SHP77 treated with DMSO at 0.1 percent for 48 hours (cell line): Measurements from ENCODE around the gene GNB5.

Experiments
- DNase-seq: peaks from one replicate; lab custom pipeline; 2025; lab: John Stamatoyannopoulos, UW

Gene GNB5

DNA sequence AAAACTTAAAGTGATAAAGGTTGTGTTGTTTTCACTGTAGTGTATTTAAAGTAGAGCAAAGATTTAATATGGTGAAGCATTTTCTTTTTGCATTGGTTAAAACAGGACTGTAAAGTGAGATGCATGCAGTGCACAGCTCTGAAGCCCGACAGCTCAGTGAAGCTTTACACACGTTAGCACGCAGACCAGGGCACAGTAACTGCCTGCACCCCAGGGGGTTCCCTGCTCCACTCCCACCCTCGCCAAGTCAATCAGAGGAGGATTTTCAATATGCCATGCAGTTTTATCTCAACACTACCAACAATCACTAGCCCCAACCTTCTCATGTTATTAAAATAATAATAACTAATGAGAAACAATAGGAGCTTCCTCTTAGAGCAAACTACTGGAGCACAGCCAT is 50.5 kb downstream of the GNB5 start:
- no peak for DNase-seq

DNA sequence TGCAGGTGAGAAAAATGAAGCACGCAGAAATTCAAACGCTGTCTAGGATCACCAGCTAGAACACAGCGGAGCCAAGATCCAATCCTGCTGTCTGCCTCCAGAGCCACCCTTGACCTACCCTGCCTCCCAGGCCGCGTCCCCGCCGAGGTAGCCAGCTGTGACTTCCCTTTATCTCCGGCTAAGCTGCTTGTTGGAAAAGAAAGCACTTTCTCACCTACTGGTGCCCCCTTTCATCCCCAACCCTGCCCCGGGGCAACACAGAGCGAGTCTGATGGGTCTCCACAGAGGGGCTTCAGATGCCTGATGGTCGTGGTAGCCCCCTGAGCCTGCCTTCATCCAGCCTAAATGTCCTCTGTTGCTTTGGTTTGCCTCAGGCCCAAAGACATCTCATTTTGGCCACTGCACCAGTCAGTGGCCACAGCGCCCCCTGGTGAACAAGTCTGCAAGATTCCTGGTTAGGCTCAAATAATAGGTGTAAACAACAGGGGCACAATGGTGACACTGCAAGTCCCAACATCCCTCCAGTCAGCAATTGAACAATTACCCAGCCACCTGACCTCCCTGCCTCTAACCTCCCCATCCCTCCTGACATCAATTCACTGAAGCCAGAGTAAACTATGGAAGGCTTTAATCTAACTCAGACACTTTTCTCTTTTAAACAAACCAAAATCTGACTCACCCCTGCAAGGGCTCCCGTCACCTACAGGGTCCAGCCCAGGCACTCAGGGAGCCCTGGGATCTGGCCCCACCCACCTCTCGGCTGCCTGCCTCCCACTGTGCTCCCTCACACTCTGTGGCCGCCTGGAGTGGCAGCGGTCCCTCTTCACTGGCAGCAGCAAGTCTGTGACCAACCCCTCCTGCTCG is 51.4 kb downstream of the GNB5 start:
- DNase-seq = peak; percentile 5

DNA sequence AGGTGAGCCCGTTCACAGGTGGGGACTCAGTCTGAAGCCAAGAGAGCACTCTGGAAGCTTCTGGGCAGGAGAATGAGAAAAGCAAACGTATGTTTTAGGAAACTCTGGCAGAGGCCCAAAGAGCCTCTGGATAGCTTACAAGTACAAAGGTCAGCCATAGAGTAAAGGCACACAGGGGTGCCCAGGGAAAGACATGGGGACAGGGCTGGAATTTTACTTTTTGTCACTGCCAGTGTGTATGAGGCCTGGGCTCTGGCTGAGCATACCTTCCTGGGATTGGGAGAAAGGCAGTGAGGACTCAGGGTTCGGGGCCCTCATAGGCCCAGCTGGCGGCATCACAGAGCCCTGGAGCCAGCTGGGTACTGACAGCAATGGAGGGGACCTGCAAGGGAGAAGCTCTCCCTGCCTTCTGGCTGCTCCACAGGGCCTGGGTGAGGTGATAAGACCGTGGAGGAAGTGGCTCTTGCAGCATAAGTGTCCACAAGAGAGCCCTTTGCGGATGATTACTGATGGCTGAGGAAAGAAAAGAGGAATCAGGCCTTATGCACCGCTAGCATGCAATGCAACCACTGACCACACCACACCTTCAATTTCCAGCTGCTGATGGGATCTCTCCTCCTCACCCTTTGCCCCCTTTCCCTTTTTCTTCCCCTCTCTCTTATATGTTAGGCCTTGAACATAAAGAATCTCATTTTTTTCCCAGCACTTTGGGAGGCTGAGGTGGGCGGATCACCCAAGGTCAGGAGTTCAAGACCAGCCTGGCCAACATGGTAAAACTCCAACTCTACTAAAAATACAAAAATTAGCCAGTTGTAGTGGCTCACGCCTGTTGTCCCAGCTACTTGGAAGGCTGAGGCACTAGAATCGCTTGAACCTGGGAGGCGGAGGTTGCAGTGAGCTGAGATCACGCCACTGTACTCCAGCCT is 53.5 kb downstream of the GNB5 start:
- DNase-seq = no peak

DNA sequence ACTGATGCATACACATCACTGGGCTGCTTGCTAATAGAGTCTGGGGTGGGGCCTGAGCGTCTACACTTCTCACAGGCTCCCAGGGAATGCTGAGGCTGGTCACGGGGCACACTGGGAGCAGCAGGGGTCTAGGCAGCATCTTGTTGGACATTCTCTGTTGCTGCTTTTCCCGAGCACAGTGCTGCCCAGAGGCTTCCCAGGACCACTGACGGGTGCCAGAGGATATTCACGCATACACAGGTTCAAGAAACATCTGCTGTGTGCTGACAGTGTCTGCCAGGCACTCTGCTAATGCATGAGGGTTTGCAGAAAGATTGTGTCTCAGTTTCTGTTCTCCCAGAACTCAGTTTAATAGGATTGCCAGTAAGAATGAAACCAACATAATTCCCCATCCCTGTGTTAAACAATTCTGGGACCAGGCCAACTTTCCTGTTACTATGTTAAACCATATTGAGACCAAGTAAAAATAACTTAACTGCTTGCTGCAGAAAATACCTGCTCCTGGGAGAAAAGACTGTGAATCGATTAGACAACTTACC is 54.7 kb downstream of the GNB5 start:
- DNase-seq = no peak

DNA sequence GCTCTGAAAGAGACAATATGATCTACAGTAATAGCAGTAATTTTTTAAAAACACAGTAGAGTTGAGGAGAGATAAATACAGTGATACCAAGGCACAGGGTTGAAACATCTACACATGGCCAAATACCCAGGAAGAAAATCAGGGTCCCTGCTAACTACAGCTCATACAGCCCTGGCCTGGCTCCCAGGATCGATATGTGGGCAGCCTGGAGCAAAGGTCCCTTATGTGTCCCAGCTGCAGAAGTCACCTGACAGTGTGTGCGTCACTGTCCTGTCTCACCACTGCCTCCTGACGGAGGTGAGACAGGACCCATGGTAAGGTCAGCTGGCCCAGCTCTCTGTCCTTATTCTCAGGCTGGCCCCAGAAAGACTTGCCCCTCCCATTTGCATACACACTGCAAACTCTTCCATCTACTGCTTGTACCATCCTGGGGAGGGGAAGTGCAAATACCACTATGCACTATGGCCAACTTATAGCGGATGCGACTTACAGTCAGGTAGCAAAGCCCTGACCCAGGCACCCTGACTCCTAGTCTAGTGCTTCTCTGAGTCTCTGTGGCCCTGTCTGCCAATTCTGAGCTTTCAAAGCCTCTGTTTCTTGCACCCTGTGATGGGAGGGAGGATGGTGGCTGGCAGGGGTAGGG is 56.6 kb downstream of the GNB5 start:
- no peak for DNase-seq

DNA sequence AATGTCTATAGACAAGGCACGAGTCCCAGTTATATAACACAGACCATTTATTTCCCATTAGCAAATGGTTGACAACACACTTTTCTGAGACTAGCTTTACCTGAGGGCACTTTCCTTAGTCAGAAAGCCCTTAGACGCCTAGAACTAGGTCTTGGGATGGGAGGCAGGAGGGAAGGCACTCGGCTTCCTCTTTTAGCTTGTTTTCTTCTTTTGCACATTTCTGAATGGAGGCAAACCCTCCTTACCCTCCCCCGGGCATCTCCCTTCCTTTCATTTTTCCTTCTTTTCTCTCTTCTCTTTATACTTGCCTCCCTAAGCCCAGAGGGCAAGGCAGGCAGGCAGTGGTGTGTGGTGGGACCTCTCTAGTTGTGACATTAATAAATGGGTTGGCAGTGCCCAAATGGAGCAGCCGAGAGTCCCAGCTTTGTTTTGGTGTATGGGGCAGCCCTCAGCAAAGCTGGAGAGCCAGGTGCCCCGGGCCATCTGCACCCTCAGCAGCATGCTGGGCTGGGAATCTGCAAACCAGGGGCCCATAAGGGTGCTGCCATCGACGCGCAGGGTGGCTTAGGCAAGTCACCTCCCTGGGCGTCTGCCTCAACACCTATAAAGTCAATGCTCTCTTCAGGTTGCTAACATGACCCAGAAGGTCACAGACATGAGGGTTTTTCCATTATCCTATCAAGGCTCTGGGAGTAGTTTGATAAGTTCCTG is 57.5 kb downstream of the GNB5 start:
- no peak for DNase-seq

DNA sequence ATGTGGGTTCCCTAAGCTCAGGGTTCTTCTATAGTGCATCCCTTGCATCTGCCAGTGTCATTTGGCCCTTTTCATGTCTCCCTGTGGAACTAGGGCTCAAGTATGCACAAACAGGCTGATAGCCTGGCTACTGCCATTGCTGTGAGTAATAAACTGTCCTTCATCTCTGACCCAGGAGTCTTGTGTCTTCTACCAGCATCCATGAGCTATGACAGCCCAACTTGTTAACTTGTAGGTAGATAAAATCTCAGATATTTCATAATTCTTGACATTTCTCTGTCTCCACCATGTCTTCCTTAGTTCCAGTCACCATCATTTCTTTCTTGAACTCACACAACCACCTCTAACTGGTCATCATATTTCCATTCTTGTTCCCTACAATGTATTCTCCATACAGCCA is 59.1 kb downstream of the GNB5 start:
- DNase-seq = no peak

DNA sequence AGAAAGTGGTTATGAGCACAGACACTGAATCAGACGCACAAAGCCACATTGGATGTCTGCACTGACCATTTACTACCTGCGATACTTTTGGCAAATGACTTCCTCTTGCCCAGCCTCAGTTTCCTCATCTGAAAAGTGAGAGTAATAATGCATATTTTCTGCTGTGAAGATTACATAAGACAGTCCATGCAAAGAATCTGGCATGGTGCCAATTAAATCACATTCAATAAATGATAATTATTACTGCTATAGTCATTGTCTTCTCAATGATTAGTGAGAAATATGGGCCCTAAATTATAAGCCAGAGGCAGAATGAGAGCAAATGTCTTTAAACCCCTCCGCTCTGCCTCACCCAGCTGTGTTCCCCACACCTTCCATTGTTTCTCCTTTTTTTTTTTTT is 62.6 kb downstream of the GNB5 start:
- no peak for DNase-seq

DNA sequence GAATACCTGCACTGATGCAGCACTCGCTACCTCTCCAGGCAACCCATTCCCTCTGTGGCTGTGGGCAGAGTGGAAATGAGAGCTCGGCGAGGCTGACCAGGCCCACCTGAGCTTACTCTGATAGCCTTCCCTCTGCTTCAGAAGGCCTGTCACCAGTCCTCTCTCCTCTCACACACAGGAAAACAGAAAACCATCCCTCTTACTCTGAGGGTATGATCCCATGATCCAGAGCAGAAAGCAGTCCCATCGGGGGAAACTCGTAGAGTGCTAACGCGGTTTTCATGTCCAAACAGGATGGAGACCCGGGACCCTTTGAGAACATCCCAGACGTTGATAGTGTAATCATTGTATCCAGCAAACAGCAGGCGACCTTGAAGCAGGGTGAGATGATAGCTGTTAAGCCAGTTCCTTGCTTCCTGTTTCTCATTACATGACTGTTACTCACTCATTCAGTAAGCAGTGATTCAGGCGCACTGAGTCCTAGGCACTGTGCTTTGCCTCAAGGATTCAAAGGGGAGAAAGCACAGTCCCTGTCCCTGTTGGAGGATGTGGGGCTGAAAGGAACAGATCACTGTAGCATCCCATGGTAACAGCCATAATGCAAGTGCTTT is 66.8 kb downstream of the GNB5 start:
- DNase-seq = no peak

DNA sequence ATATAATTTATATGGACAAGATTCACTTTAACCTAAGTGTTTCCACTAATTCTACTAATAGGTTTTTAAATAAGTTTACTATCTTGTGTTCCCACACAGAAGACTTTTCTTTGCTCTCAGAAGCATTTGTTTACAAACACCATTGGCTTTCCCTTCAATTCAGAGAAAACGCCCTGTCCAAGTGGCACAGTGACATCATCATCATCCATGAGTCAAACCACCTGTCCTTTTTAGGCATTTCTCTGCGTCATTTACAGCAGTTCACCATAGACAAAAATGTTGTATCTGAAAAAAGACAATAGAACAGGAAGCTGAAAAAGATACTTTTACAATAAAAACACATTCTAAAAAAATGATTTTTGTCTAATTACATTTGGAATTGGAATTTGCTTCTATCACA is 69.3 kb downstream of the GNB5 start:
- no peak for DNase-seq

DNA sequence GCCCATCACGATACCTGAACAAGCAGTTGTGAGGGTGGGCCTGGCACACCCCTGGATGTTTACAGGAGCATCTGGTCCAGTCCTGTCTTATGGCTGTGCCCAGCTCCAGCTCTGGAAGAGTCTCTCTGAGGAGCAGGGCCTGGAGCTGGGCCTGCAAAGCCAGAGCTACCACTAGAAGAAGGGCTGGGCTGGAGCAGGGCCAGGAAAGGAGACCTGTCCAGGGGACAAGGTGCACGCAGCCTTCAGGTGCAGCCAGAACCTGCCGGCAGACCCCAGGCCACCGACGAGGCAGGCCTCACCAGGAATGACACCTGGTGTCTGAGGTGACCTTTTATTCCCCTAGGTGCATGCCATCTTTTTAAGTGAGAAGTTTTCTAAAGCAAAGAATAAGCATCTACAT is 70.2 kb downstream of the GNB5 start:
- no peak for DNase-seq

DNA sequence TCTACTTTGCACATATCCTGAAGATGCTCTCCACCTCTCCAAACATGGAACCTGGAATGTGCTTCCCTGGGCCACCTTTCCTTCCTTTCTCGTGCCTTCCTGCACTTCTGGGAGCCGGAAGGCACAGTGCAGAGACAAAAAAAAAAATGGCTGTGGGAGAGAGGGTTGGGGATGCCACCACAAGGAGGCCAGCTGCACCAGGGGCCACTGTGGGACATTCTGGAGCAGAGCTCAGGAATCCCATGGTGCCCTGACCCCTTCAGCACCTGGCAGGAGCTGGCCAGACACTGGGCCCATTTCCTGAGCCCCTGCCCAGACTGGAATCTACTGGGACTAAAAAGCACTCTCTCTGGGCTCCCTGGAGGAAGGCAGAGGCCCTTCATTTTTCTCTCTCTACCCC is 70.7 kb downstream of the GNB5 start:
- no peak for DNase-seq

DNA sequence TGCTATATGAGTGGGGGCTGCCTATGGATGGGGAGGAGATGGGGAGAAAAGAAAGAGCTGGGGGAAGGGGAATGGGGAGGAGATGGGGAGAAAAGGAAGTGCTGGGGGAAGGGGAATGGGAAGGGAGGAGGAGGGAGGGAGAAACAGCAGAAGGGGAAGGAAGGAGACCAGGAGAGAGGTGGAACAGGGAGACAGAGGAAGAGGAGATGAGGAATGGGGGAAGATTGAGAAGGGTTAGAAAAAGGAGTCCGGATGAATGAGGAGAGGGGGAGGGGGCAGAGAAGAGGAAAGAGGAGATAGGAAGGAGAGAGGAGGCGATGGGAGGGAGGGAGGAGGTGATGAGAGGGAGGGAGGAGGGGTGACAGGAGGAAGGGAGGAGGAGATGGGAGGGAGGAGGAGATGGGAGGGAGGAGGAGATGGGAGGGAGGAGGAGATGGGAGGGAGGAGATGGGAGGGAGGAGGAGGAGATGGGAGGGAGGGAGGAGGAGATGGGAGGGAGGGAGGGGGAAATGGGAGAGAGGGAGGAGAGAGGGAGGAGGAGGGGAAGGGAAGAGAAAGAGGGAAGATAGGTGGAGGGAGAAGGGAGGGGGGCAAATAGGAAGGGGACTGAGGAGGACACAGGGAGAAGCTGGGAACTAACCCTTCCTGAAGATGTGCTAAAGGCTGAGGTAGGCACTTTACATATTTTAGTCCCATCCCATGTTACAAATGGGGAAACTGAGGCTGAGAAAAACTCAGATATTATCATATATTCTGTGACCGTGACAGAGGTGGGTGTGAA is 72.0 kb downstream of the GNB5 start:
- DNase-seq = no peak

DNA sequence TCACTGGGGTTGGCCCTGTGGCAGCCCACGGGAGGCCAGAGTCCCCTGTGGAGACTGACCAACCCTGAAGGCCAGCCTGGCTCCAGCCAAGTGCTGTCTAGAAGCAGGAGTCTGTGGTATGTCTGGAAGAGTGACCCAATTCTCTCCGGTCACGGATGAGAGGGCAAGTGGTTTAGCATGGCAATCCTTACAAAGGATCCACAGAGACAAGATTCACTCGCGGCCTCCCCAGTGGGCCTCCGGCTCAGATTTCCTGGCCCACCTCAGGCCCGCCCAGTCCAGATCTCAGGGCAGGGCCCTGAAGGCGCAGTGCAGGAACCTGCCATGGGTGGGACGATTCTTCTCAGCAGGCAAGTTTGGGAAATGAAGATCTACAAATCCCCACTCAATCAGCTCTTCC is 73.6 kb downstream of the GNB5 start:
- no peak for DNase-seq

DNA sequence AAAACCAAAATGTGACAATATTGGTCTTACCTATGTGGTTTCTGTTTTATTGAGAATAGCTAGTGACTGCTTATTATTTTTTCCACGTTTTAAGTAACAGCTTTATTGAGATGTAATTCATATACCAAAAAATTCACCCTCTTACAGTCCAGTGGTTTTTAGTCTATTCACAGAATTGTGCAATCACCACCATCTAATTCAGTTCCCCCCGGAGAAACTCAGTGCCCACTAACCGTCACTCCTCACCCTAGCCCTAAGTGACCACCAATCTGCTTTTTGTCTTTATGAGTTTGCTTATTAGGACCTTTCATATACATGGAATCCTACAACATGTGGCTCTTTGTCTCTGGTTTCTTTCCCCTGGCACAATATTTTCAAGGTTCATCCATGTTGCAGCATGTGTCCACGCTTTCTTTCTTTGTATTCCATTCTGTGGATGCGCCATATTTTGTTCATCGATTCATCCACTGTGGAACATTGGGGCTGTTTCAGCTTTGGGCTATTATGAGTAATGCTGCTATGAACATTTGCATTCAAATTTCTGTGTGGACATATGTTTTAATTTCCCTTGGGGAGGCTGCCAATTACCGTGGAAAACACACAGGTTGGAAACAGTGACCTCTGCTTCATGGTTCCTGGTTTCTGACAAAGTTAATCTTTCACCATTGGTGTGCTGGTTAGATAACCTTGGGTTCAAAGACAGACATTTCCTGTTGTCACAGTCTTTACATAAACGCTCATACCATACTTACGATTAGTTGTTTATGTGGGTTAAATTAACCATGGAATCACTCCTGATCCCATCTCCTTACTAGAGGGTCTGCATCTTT is 75.4 kb downstream of the GNB5 start:
- DNase-seq = no peak

DNA sequence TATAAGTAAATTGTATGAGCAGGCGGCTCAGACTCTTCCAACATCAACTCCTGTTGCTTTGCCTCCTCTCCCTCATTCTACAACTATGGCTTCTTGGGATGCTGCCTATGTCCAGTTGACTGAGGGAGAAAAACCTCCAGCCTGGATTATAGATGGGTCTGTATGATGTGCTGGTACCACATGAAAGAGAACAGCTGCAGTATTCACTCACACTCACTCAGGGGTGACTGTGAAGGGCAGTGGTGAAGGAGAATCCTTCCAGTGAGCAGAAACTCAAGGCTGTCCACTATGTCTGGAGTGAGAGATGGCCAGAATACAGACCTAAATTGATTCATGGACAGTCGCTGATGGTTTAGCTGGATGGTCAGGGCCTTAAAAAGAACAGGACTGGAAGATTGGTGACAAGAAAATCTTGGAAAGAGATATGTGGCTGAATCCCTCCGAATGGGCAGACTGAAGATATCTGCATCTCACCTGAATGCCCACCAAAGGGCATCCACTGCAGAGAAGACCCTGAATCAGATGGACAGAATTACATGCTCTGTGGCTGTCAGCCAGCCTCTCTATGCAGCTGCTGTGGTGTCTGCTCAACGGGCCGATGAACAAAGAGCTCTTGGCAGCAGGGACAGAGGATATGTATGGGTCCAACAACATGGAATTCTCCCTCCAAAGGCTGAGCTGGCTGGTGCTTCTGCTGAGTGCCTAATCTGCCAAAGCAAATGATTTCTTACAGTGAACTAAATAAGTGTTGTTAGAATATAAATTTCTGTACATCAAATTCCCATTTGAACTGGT is 76.7 kb downstream of the GNB5 start:
- DNase-seq = peak; percentile 5

DNA sequence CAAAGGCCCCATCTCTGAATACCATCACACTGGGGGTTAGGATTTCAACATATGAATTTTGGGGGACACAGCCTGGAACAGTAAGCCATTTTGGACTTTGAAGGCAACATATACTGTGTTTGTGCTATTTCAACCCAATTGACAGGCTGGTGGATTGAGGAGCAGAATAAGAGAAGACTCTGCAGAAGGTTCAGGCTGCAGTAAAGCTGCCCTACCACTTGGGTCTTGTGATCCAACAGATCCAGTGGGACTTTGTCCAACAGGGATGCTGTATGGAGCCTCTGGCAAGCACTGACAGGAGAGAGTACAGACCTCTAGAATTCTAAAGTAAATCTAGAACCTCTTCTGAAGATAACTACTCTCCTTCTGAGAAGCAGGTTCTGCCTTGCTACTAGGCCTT is 77.5 kb downstream of the GNB5 start:
- DNase-seq = no peak

DNA sequence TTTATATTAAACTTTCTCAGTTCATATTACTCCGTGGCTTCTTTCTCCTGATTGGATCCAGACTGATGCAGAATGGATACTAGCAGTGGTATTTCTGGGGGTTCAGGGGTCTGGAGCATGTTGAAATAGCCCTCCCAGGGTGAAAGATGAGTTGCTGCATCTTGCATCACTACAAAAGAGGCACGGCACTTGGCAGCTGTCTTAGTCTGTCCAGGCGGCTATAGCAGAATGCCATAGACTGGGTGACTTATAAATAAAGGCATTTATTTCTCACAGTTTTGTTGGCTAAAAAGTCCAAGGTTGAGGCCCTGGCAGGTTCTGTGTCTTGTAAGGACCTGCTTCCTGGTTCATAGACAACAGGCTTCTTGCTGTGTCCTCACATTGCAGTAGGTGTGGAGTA is 78.0 kb downstream of the GNB5 start:
- no peak for DNase-seq
